HUES64 (cell line): ENCODE results near the gene ZNF776.
A peak's percentile ranks its signal among the peaks of the same experiment; 100 is the strongest.
"Not testable (repeated sequence)": the region's sequence is repeated elsewhere in the genome, so short reads cannot be mapped to it uniquely, and the experiment has no call there.

Experiments used
- H3K27ac ChIP-seq: 2 replicates; pipeline ENCODE4 v1.7.0; 2013; ENCODE audit warnings: low read depth, low read length, inconsistent platforms
- H3K27me3 ChIP-seq: 2 replicates; pipeline ENCODE4 v1.6.1; 2013; ENCODE audit warnings: mild to moderate bottlenecking, low read length; ENCODE audit not compliant: insufficient read depth
- H3K36me3 ChIP-seq: 2 replicates; pipeline ENCODE4 v1.6.1; 2013; ENCODE audit warnings: mild to moderate bottlenecking, low read length; ENCODE audit not compliant: insufficient read depth
- H3K4me1 ChIP-seq: 2 replicates; pipeline ENCODE4 v1.6.1; 2013; ENCODE audit warnings: mild to moderate bottlenecking, low read length, moderate library complexity; ENCODE audit not compliant: insufficient read depth
- H3K4me3 ChIP-seq: 2 replicates; pipeline ENCODE4 v1.5.1; 2013; ENCODE audit warnings: mild to moderate bottlenecking, low read length, moderate library complexity
- H3K9ac ChIP-seq: 2 replicates; pipeline ENCODE4 v1.6.1; 2013; ENCODE audit warnings: mild to moderate bottlenecking, low read depth, low read length
- H3K9me3 ChIP-seq: 2 replicates; pipeline ENCODE4 v1.6.1; 2013; ENCODE audit warnings: low read depth, low read length; ENCODE audit not compliant: insufficient read depth
- WGBS: fragments of 150-250, 120-280 bp; methylation state at CpG from one replicate; pipeline ENCODE4 v1.1.7; 2013; ENCODE audit warnings: missing lambda C conversion rate; 5-methylcytosine and 5-hydroxymethylcytosine counted together

The ZNF776 gene

DNA sequence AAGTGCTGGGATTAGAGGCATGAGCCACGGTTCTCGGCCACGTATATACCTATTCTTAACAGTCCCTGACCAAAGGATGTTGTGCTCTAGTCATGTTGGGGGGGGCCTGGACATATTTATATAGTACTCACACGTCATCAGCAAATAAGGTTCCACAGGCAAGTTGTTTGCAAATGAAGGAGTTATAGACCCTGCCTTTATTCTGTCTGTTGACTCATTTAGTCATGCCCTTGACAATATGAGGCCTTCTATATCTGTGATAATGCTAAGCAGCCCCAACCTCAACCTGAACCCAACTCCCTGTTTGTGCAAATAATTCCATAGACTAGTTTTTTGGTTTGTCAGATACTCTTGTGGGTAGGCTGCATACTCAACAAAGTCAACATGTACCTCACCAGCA, 31.7 kb downstream of the ZNF776 start:
- Histone ChIP-seq H3K36me3 (peaks cover 71% of the 10 kb centered on the region), H3K9me3 (peaks cover 18% of the 10 kb centered on the region), H3K27ac (no peak overlapping the region), H3K9ac (no peak overlapping the region), H3K4me3 (no peak overlapping the region), H3K4me1 (no peaks in the 10 kb centered on the region), H3K27me3 (no peaks in the 10 kb centered on the region)
- WGBS, result 100% methylated on average over 2 of the region's 4 CpGs

GRCh38 chr19:57779220-57779845, 32.7 kb downstream of the ZNF776 start:
- 99% methylated on average over 9 of the region's 10 CpGs for WGBS
- Histone ChIP-seq H3K9ac (no peak overlapping the region), H3K9me3 (peaks cover 18% of the 10 kb centered on the region), H3K4me1 (no peaks in the 10 kb centered on the region), H3K36me3 (peaks cover 69% of the 10 kb centered on the region), H3K27ac (no peak overlapping the region), H3K4me3 (no peak overlapping the region), H3K27me3 (no peaks in the 10 kb centered on the region)

- Histone ChIP-seq H3K4me1 (no peaks in the 10 kb centered on the region), H3K27ac (no peak overlapping the region), H3K36me3 (peaks cover 38% of the 10 kb centered on the region), H3K9ac (no peak overlapping the region), H3K27me3 (no peaks in the 10 kb centered on the region), H3K4me3 (no peak overlapping the region), H3K9me3 (no peaks in the 10 kb centered on the region)
- 95% methylated on average over 38 of the region's 38 CpGs for WGBS
Measured at GRCh38 chr19:57786286-57786685, 39.7 kb downstream of the ZNF776 start.

DNA sequence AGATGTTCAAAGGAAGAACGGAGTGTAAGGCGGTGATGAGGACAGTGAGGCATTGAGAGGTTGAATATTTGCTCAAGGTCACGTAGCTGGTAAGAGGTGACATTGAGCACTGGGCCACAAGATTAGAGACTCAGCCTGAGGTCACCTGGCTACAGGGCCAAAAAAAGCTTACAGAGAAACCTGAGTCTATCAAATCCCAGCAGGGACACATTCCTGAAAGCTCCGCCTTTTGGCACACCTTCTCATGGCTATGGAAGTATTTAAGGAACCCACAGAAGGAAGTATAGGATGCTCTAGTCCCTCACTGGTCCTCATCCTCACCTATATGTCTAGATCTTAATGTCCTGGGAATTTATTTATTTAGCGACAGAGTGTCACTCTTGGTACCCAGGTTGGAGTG, 40.3 kb downstream of the ZNF776 start:
- Histone ChIP-seq H3K9ac (no peak overlapping the region), H3K4me3 (no peak overlapping the region), H3K4me1 (no peaks in the 10 kb centered on the region), H3K36me3 (peaks cover 37% of the 10 kb centered on the region), H3K27ac (no peak overlapping the region), H3K27me3 (no peaks in the 10 kb centered on the region), H3K9me3 (no peaks in the 10 kb centered on the region)
- 90% methylated on average over 5 of the region's 5 CpGs for WGBS

GRCh38 chr19:57788114-57788692, 41.6 kb downstream of the ZNF776 start:
- Histone ChIP-seq H3K36me3 (peaks cover 40% of the 10 kb centered on the region), H3K4me1 (no peaks in the 10 kb centered on the region)

DNA sequence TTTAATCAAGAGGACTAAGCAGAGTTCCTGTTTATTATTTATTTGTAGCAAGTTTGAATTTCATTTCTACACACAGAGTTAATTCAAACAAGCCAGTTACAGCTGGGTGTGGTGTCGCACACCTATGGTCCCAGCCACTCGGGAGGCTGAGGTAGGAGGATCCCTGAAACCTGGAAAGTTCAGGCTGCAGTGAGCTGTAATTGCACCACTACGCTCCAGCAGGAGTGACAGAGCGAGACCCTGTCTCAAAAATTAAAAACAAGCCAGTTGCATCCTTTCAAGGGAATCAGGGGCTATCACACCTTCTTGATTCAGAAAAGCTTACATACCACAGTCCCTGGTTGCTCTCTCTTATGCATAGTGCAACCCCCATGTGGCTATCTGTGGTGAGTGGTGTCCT, 42.7 kb downstream of the ZNF776 start:
- no peak overlapping the region for H3K9ac ChIP-seq
- no peaks in the 10 kb centered on the region for H3K27me3 ChIP-seq
- H3K27ac ChIP-seq, result no peak overlapping the region
- no peaks in the 10 kb centered on the region for H3K9me3 ChIP-seq
- 97% methylated on average over 4 of the region's 4 CpGs for WGBS
- no peak overlapping the region for H3K4me3 ChIP-seq
- H3K36me3 ChIP-seq, result peaks cover 45% of the 10 kb centered on the region
- H3K4me1 ChIP-seq, result no peaks in the 10 kb centered on the region

More at GRCh38 chr19:57788114-57788692, 41.6 kb downstream of the ZNF776 start:
- Histone ChIP-seq H3K4me3 (no peak overlapping the region), H3K9ac (no peak overlapping the region), H3K27me3 (no peaks in the 10 kb centered on the region), H3K9me3 (no peaks in the 10 kb centered on the region), H3K27ac (no peak overlapping the region)

- peaks cover 20% of the 10 kb centered on the region for H3K36me3 ChIP-seq
- not testable (repeated sequence) for H3K9me3 ChIP-seq, H3K4me3 ChIP-seq, H3K9ac ChIP-seq, H3K27ac ChIP-seq, H3K27me3 ChIP-seq
- peaks cover 23% of the 10 kb centered on the region for H3K4me1 ChIP-seq
- WGBS, result 97% methylated on average over 1 of the region's 1 CpG
Measured at GRCh38 chr19:57796580-57796979, 50.0 kb downstream of the ZNF776 start.

GRCh38 chr19:57800696-57801095, 54.1 kb downstream of the ZNF776 start:
- H3K27me3 ChIP-seq, result no peaks in the 10 kb centered on the region
- peaks cover 45% of the 10 kb centered on the region for H3K4me1 ChIP-seq
- H3K9ac ChIP-seq, result no peak overlapping the region
- H3K36me3 ChIP-seq, result peaks cover 6% of the 10 kb centered on the region; the same call in 1 of the 2 replicates
- H3K4me3 ChIP-seq, result no peak overlapping the region
- no peak overlapping the region for H3K27ac ChIP-seq
- WGBS, result 80% methylated on average over 5 of the region's 5 CpGs
- H3K9me3 ChIP-seq, result no peaks in the 10 kb centered on the region

DNA sequence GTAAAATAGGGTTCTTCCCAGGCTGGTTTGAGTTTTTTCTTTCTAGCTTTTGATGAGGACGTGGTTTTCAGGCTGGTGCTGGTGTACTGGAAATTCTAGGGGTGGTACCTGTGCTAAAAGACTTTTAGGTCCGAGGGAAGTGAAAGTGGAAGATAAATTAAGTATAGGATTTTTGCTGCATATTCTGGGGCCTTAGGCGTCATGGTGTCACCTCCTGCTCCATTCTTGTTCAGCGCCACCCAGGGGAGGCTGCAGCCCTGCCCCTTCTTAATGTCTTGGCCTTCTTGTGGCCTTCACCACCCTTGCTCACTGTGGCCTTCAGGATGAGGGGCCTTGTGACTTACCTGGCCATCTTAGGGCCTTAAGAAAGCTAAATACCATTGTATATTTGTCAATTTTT, 55.7 kb downstream of the ZNF776 start:
- H3K9ac ChIP-seq, result peak overlapping the region; percentile 33; the same call in 1 of the 2 replicates
- no peaks in the 10 kb centered on the region for H3K9me3 ChIP-seq
- WGBS, result 59% methylated on average over 4 of the region's 4 CpGs
- H3K27me3 ChIP-seq, result no peaks in the 10 kb centered on the region
- peaks cover 45% of the 10 kb centered on the region for H3K4me1 ChIP-seq
- H3K4me3 ChIP-seq, result peak overlapping the region; percentile 11; the same call in 1 of the 2 replicates
- H3K36me3 ChIP-seq, result peaks cover 5% of the 10 kb centered on the region; the same call in 1 of the 2 replicates
- H3K27ac ChIP-seq, result peak overlapping the region; percentile 72

- peaks cover 45% of the 10 kb centered on the region for H3K4me1 ChIP-seq
- 3% methylated on average over 6 of the region's 6 CpGs for WGBS
- peak overlapping the region; percentile 96 for H3K27ac ChIP-seq
- peaks cover 12% of the 10 kb centered on the region for H3K36me3 ChIP-seq
- peak overlapping the region; percentile 63 for H3K4me3 ChIP-seq
- peak overlapping the region; percentile 88 for H3K9ac ChIP-seq
- no peaks in the 10 kb centered on the region for H3K9me3 ChIP-seq
- H3K27me3 ChIP-seq, result no peaks in the 10 kb centered on the region
Measured at GRCh38 chr19:57803265-57803593, 56.6 kb downstream of the ZNF776 start.

GRCh38 chr19:57803594-57804325, 57.1 kb downstream of the ZNF776 start:
- H3K4me1 ChIP-seq, result peaks cover 45% of the 10 kb centered on the region
- H3K27ac ChIP-seq, result peak overlapping the region; percentile 96
- no peaks in the 10 kb centered on the region for H3K9me3 ChIP-seq
- H3K27me3 ChIP-seq, result no peaks in the 10 kb centered on the region
- H3K4me3 ChIP-seq, result peak overlapping the region; percentile 63
- WGBS, result under 1% methylated on average over 18 of the region's 19 CpGs
- H3K9ac ChIP-seq, result peak overlapping the region; percentile 88
- H3K36me3 ChIP-seq, result peaks cover 17% of the 10 kb centered on the region
